Measurements from ENCODE around the gene BCAM. TPM values are rescaled to one million over a fixed set of nuclear protein-coding genes. Genes with fewer than 3 reads are reported as not detected.

The BCAM gene
- total RNA-seq, 2 experiments from 2014 or later, result not detected

- Histone ChIP-seq H3K9me3 (ENCODE audit: low read length) (no peaks in the 10 kb centered on the region), H3K79me2 (ENCODE audit: insufficient read depth, low read depth, low read length) (no peaks in the 10 kb centered on the region), H3K9me2 (ENCODE audit: insufficient read depth, low read length) (no peaks in the 10 kb centered on the region), H3K4me1 (ENCODE audit: insufficient read depth, low read length, poor library complexity, severe bottlenecking) (peaks cover 16% of the 10 kb centered on the region), H3K4me2 (ENCODE audit: low read length) (no peak overlapping the region), H3K27ac (ENCODE audit: low read depth, low read length, poor library complexity, severe bottlenecking) (no peak overlapping the region), H2AFZ (ENCODE audit: low read length) (no peak overlapping the region), H3K36me3 (ENCODE audit: insufficient read depth, low read length) (no peaks in the 10 kb centered on the region), H3K4me3 (ENCODE audit: low read depth, low read length, poor library complexity, severe bottlenecking) (no peak overlapping the region), H4K20me1 (ENCODE audit: insufficient read depth, low read length) (no peaks in the 10 kb centered on the region)
- TF ChIP-seq CTCF (conservative IDR thresholded peaks at IDR 0.05; ENCODE audit: low read length) (no peak), EZH2phosphoT487 (IDR thresholded peaks at IDR 0.05; ENCODE audit: borderline replicate concordance, low read depth, low read length) (no peak)
- DNase-seq (ENCODE audit: low spot score), result no peak
- intact Hi-C loops (cut with micrococcal nuclease; ENCODE audit: unreplicated experiment), result no loop called here
- BruUV-seq (replicated peaks), result no TSS peak
- ChIA-PET CTCF (ENCODE audit: unreplicated experiment) (no interaction called here), POLR2A (interaction anchor here (0.7 kb wide), 2 partner anchors 25 to 863 kb away, joined by 3 read pairs; no protein-coding TSS in a partner anchor)
Measured at GRCh38 chr19:44848812-44849447, 40.0 kb downstream of the BCAM start.

- ChIA-PET CTCF (ENCODE audit: unreplicated experiment) (interaction anchor here (0.6 kb wide), 1 partner anchor 138 kb away, joined by 8 read pairs; no protein-coding TSS in a partner anchor), POLR2A (no interaction called here)
- Histone ChIP-seq H3K36me3 (ENCODE audit: insufficient read depth, low read length) (no peaks in the 10 kb centered on the region), H4K20me1 (ENCODE audit: insufficient read depth, low read length) (no peaks in the 10 kb centered on the region), H3K27ac (ENCODE audit: low read depth, low read length, poor library complexity, severe bottlenecking) (no peak overlapping the region), H2AFZ (ENCODE audit: low read length) (no peak overlapping the region), H3K9me3 (ENCODE audit: low read length) (no peaks in the 10 kb centered on the region), H3K4me2 (ENCODE audit: low read length) (no peak overlapping the region), H3K79me2 (ENCODE audit: insufficient read depth, low read depth, low read length) (no peaks in the 10 kb centered on the region), H3K4me3 (ENCODE audit: low read depth, low read length, poor library complexity, severe bottlenecking) (no peak overlapping the region), H3K4me1 (ENCODE audit: insufficient read depth, low read length, poor library complexity, severe bottlenecking) (peaks cover 5% of the 10 kb centered on the region), H3K9me2 (ENCODE audit: insufficient read depth, low read length) (no peaks in the 10 kb centered on the region)
- no TSS peak for BruUV-seq (replicated peaks)
- TF ChIP-seq EZH2phosphoT487 (IDR thresholded peaks at IDR 0.05; ENCODE audit: borderline replicate concordance, low read depth, low read length) (no peak), CTCF (conservative IDR thresholded peaks at IDR 0.05; ENCODE audit: low read length) (no peak)
- DNase-seq (ENCODE audit: low spot score), result no peak
- intact Hi-C loops (cut with micrococcal nuclease; ENCODE audit: unreplicated experiment), result no loop called here
Measured at GRCh38 chr19:44850641-44851109, 41.8 kb downstream of the BCAM start.

- no peak overlapping the region for H3K4me3 ChIP-seq (ENCODE audit: low read depth, low read length, poor library complexity, severe bottlenecking)
- no peaks in the 10 kb centered on the region for H3K9me3 ChIP-seq (ENCODE audit: low read length)
- no peak overlapping the region for H3K27ac ChIP-seq (ENCODE audit: low read depth, low read length, poor library complexity, severe bottlenecking)
- no peaks in the 10 kb centered on the region for H3K9me2 ChIP-seq (ENCODE audit: insufficient read depth, low read length)
- CTCF ChIA-PET (ENCODE audit: unreplicated experiment), result no interaction called here
- no TSS peak for BruUV-seq (replicated peaks)
- H3K4me1 ChIP-seq (ENCODE audit: insufficient read depth, low read length, poor library complexity, severe bottlenecking), result peaks cover 5% of the 10 kb centered on the region
- TF ChIP-seq CTCF (conservative IDR thresholded peaks at IDR 0.05; ENCODE audit: low read length) (no peak), EZH2phosphoT487 (IDR thresholded peaks at IDR 0.05; ENCODE audit: borderline replicate concordance, low read depth, low read length) (no peak)
- H3K36me3 ChIP-seq (ENCODE audit: insufficient read depth, low read length), result no peaks in the 10 kb centered on the region
- POLR2A ChIA-PET, result interaction anchor here (0.5 kb wide), 1 partner anchor 14 kb away, joined by 3 read pairs; no protein-coding TSS in a partner anchor
- no peak overlapping the region for H2AFZ ChIP-seq (ENCODE audit: low read length)
- H3K79me2 ChIP-seq (ENCODE audit: insufficient read depth, low read depth, low read length), result no peaks in the 10 kb centered on the region
- DNase-seq (ENCODE audit: low spot score), result peak; percentile 38
- H3K4me2 ChIP-seq (ENCODE audit: low read length), result no peak overlapping the region
- intact Hi-C loops (cut with micrococcal nuclease; ENCODE audit: unreplicated experiment), result no loop called here
- H4K20me1 ChIP-seq (ENCODE audit: insufficient read depth, low read length), result no peaks in the 10 kb centered on the region
Measured at GRCh38 chr19:44851427-44851826, 42.5 kb downstream of the BCAM start.
